Neural crest cell (in vitro differentiated cells): ENCODE data around the gene MEI4. TPM values are rescaled to one million over a fixed set of nuclear protein-coding genes. Genes with fewer than 3 reads are reported as not detected.
A peak's percentile ranks its signal among the peaks of the same experiment; 100 is the strongest.
"Not testable (repeated sequence)": the region's sequence is repeated elsewhere in the genome, so short reads cannot be mapped to it uniquely, and the experiment has no call there.

Experiments
- DNase-seq: peaks from one replicate; pipeline ENCODE4 v3.0.0; 2021; ENCODE audit warnings: low read depth, mixed read lengths, low spot score
- H3K27ac Mint-ChIP-seq: one replicate; pipeline ENCODE4 v1.8.0; 2021; ENCODE audit warnings: mild to moderate bottlenecking, mixed read lengths; ENCODE audit not compliant: unreplicated experiment
- H3K27me3 Mint-ChIP-seq: 2 replicates; pipeline ENCODE4 v1.8.0; 2021; ENCODE audit warnings: low read depth, mild to moderate bottlenecking, mixed read lengths
- H3K36me3 Mint-ChIP-seq: 2 replicates; pipeline ENCODE4 v1.8.0; 2021; ENCODE audit warnings: low read depth, mild to moderate bottlenecking, mixed read lengths
- H3K4me1 Mint-ChIP-seq: 2 replicates; pipeline ENCODE4 v1.8.0; 2021; ENCODE audit warnings: mixed read lengths
- H3K4me3 Mint-ChIP-seq: one replicate; pipeline ENCODE4 v1.8.0; 2021; ENCODE audit warnings: mild to moderate bottlenecking, mixed read lengths
- H3K9me3 Mint-ChIP-seq: 2 replicates; pipeline ENCODE4 v1.8.0; 2021; ENCODE audit warnings: mixed read lengths
- CTCF ChIP-seq: fragments of 200-600 bp; sonication (generic); conservative IDR thresholded peaks from 2 replicates; pipeline ENCODE4 v1.5.0; 2021; ENCODE audit warnings: antibody characterized with exemption, mild to moderate bottlenecking
- total RNA-seq: library from RNA; stranded (reverse); gene quantifications from 2 replicates; pipeline ENCODE4 v1.2.1, GENCODE V29; 2021

The MEI4 gene
- total RNA-seq, 1 donor from 2014 or later, result 0.44 TPM

DNA sequence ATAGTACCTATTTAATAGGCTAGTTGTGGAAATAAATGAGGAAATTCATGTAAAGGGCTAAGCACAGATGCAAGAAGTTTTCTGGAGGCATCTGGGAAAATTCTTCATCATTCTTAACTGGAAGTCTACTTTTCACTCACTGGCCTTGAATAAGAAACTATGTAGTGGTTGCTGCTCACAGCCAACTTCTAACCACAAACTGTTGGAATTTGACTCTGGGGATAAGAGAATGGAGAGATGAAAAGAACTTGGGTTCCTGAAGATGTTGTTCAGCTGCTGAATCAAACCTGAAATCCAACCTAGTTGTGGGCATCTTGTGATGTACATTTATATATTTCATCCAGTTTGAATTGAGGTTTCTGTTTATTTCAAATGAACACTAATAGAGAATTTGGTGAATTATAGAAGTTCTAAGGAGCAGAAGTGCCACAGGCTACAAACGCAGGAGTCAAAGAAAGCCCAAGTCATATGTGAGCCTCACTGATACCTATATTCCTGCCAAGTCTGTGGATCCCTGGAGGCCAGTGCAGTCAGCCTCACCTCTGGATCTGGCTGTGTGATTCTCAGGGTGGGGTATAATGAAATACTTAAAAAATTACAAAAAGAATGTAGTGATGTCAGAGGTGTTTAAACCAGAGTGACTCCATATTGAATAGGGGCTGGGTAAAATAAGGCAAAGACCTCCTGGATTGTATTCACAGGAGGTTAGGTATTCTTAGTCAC is 18.7 kb upstream of the MEI4 start:
- H3K27me3 Mint-ChIP-seq, result no peaks in the 10 kb centered on the region
- TF ChIP-seq CTCF, result no peak
- no peaks in the 10 kb centered on the region for H3K4me1 Mint-ChIP-seq
- H3K36me3 Mint-ChIP-seq, result no peaks in the 10 kb centered on the region
- no peak overlapping the region for H3K27ac Mint-ChIP-seq
- no peak for DNase-seq
- H3K4me3 Mint-ChIP-seq, result no peak overlapping the region
- peaks cover 1% of the 10 kb centered on the region for H3K9me3 Mint-ChIP-seq

GRCh38 chr6:77638129-77638830 is 14.6 kb upstream of the MEI4 start:
- Mint-ChIP-seq H3K4me1 (no peaks in the 10 kb centered on the region), H3K27ac (no peak overlapping the region), H3K36me3 (no peaks in the 10 kb centered on the region), H3K4me3 (no peak overlapping the region), H3K9me3 (peaks cover 3% of the 10 kb centered on the region), H3K27me3 (no peaks in the 10 kb centered on the region)
- TF ChIP-seq CTCF, result no peak
- no peak for DNase-seq

DNA sequence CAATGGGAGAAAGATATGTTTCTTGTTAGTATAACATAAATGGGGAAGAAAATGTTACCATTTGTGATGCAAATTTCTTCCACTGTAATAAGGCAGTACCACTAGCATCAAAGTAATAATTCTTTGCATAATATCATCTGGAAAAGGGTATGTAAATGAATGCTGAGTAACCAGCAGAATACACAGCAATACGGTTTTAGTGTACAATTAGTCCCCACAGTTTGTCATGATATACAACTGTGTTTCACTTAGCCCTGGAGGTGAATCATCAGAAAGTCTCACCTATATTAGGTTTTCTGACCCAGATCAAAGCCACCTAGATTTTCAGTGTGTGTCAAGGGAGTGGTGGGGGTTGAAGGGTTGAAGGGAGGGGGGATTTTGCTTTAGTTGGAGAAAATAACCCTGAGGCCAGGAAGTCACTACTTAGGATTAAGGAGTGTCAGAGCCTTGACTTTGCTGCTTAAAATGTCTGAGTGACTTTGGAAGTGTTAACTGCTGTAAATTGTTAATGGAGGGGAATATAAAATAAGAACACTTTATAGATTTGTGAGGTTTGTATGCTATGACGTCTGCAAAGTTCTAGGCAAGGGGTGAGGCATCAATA is 8.6 kb upstream of the MEI4 start:
- H3K27ac Mint-ChIP-seq, result no peak overlapping the region
- H3K27me3 Mint-ChIP-seq, result no peaks in the 10 kb centered on the region
- no peaks in the 10 kb centered on the region for H3K36me3 Mint-ChIP-seq
- TF ChIP-seq CTCF, result no peak
- peaks cover 3% of the 10 kb centered on the region for H3K9me3 Mint-ChIP-seq
- no peak overlapping the region for H3K4me3 Mint-ChIP-seq
- no peak for DNase-seq
- H3K4me1 Mint-ChIP-seq, result peaks cover 19% of the 10 kb centered on the region

- H3K4me1 Mint-ChIP-seq, result peaks cover 18% of the 10 kb centered on the region
- H3K4me3 Mint-ChIP-seq, result peak overlapping the region; percentile 76
- peak overlapping the region; percentile 83 for H3K27ac Mint-ChIP-seq
- peak; percentile 53 for TF ChIP-seq CTCF
- H3K36me3 Mint-ChIP-seq, result no peaks in the 10 kb centered on the region
- H3K27me3 Mint-ChIP-seq, result no peaks in the 10 kb centered on the region
- DNase-seq, result peak; percentile 53
- peaks cover 5% of the 10 kb centered on the region for H3K9me3 Mint-ChIP-seq
Measured at GRCh38 chr6:77650098-77650663, 2.7 kb upstream of the MEI4 start.

DNA sequence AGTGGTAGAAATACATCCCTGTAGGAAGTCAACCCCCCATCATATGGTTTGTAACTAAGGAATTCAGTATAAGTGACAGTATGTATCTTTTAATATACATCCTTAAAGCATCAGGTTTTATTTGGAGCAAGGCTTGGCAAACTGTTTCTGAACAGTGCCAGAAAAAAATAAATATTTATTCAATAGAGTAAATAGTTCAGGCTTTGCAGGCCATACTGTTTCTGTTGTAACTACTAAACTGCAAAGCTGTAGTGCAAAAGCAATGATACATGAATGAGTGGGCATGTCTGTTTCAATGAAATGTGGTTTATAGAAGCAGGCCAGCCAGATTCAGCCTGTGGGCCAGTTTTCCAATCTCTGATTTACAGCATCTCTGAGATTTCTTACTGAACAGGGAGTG is 977 bp downstream of the MEI4 start:
- Mint-ChIP-seq H3K36me3 (no peaks in the 10 kb centered on the region), H3K27me3 (no peaks in the 10 kb centered on the region), H3K4me3 (no peak overlapping the region), H3K27ac (no peak overlapping the region), H3K9me3 (peaks cover 10% of the 10 kb centered on the region), H3K4me1 (peaks cover 20% of the 10 kb centered on the region)
- TF ChIP-seq CTCF, result no peak
- DNase-seq, result no peak

GRCh38 chr6:77655035-77655434 is 2.2 kb downstream of the MEI4 start:
- peaks cover 11% of the 10 kb centered on the region for H3K4me1 Mint-ChIP-seq
- not testable (repeated sequence) for H3K4me3 Mint-ChIP-seq, H3K27ac Mint-ChIP-seq, DNase-seq, H3K9me3 Mint-ChIP-seq, H3K27me3 Mint-ChIP-seq, H3K36me3 Mint-ChIP-seq
